Suprapubic skin (tissue), 4 donors: ENCODE data around the gene PTPRH.

Source experiments
- POLR2A ChIP-seq, 2 donors: fragments of 450-650 bp; IDR thresholded peaks; one replicate each; pipeline ENCODE4 v1.6.1; 2017; ENCODE audit warnings: antibody characterized with exemption in 2 of 2, mild to moderate bottlenecking in 2 of 2, moderate library complexity in 2 of 2
- POLR2AphosphoS5 ChIP-seq, 3 donors: sonication (generic); formaldehyde crosslinking; IDR thresholded peaks; one replicate each; pipeline ENCODE4 v1.6.1; 2017; ENCODE audit warnings: antibody characterized with exemption in 3 of 3
- TF ChIP-seq, protein P1 (sequence below), 2 donors: fragments of 200-600 bp in 1 of 2; fragments of 450-650 bp in 1 of 2; sonication (generic) in 1 of 2; IDR thresholded peaks; one replicate each; pipeline ENCODE4 v1.5.1; 2016 to 2019; ENCODE audit warnings: antibody characterized with exemption in 2 of 2, mild to moderate bottlenecking in 1 of 2, moderate library complexity in 1 of 2

DNA sequence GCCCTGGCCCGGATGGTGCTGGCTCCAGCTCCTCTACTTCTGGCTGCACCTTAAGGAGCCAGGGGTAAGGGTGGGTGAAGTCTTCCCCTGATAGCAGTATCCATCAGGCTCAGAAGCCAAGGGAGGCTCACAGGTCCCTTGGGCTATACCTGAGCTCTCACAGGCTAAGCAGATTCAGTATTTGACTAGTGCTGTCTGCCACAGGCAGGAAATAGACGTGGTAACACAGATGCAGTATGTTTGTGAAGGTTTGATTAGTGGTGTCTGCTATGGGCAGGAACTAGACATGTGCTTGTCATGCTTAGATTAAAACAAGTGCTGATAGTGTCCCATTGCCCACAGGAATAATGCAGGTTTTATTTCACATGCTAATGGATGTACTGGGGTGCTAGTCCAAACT lies 33.2 kb downstream of the PTPRH start:
- TF ChIP-seq, protein P1, sequence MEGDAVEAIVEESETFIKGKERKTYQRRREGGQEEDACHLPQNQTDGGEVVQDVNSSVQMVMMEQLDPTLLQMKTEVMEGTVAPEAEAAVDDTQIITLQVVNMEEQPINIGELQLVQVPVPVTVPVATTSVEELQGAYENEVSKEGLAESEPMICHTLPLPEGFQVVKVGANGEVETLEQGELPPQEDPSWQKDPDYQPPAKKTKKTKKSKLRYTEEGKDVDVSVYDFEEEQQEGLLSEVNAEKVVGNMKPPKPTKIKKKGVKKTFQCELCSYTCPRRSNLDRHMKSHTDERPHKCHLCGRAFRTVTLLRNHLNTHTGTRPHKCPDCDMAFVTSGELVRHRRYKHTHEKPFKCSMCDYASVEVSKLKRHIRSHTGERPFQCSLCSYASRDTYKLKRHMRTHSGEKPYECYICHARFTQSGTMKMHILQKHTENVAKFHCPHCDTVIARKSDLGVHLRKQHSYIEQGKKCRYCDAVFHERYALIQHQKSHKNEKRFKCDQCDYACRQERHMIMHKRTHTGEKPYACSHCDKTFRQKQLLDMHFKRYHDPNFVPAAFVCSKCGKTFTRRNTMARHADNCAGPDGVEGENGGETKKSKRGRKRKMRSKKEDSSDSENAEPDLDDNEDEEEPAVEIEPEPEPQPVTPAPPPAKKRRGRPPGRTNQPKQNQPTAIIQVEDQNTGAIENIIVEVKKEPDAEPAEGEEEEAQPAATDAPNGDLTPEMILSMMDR (IDR thresholded peaks at IDR 0.05): no peak
- TF ChIP-seq POLR2A (IDR thresholded peaks at IDR 0.05) (no peak), POLR2AphosphoS5 (IDR thresholded peaks at IDR 0.05) (no peak)
